Hematopoietic multipotent progenitor cell treated with erythropoietin and hydrocortisone succinate and interleukin-3 and kit ligand, for 4 days (in vitro differentiated cells): ENCODE measurements around the gene MAN1B1.
"Not testable (repeated sequence)": the region's sequence is repeated elsewhere in the genome, so short reads cannot be mapped to it uniquely, and the experiment has no call there.

Source experiments
- DNase-seq: peaks from one replicate; pipeline ENCODE4 v3.0.0-alpha.2; 2015

Gene MAN1B1

GRCh38 chr9:137112564-137113384, 26.0 kb downstream of the MAN1B1 start:
- no peak for DNase-seq

DNA sequence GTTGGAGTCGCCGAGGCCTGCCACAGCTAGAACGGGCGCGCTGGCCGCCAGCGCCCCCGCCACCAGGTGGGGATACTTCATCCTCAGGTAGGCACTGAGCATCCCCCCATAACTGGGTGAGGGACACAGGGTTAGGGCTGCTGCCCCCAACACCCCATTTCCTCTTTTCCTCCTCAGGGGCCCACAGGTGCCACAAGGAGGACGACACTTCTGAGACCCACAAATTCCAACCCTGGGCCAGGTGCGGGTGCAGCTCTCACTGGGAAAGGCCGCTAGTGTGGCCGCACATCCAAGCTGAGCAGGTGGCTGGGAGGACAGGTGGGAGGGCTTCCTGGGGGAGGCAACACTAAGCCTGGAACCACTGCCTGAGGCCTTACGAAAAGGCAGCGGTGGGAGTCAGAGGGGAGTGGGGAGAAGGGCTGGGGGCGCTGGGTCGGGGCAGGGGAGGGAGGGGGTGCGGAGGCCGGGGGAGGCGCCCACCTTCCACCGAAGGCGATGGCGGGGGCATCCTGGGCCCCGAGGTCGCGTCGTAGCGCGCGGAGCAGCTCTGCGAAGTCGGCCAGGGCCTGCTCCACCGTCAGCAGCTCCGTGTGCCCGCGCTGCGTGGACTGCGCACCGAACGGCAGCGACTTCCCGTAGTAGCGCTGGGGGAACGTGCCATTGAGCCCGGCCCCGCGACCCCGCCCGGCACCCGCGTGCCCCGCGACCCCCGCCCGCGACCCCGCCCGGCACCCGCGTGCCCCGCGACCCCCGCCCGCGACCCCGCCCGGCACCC, 26.8 kb downstream of the MAN1B1 start:
- DNase-seq = peak; percentile 69

DNA sequence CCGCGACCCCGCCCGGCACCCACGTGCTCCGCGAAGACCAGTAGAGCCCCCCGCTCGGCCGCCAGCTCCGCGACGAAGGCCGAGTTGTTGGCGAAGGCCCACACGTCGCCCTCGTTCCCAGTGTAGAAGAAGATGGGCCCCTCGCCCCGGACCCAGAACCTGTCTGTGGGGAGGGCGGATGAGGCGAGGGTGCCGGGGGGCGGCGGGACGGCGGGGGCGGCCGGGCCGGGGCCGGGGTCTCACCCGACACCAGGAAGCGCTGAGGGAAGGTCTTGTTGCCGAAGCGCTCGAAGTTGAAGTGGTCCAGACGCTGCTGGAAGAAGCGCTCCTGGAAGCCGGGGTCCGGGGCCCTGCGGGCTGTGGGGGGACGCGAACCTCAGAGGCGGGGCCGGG, 27.4 kb downstream of the MAN1B1 start:
- no peak for DNase-seq

DNA sequence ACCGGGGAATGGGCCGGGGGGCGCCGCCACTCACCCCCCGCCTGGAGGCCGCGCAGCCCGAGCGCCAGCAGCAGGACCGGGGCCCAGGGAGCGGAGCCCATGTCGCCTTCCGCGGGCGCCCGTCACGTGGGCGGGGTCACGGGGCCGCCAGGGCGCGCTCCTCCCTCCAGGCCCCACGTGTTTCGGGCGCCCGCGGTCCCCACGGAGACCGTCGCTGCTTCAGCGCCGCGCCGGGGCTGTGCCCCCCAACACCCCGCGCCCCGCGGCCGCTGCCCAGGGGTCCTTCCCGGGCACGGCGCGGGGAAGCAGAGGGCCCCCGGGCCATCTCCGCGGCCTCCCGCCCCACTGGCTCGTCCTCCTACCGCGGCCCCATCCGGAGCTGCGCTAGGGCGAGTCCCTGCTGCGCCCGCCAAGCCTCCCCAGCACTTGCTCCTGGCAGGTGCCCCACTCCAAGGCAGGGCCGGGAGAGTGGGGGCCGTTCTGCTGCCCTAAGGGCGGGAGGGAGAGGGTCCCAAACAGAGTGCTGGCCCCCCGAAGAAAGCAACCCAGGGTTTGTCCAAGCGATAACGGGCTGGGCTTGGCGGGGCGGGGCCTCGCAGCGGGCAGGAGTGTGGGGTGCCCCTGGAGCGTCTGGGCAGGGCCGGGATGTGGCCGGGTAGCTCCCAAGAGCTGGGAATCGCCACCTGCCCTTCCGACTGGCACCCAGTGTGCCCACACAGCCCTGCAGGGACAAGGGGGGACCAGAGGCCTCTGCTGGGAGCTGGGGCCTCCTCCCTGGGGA, 28.0 kb downstream of the MAN1B1 start, which contains the start of gene DPP7:
Gene DPP7 (minus strand): TSS at position 121 of the 781 bp plus-strand sequence. CDS start 20 bp downstream, at position 101.
- DNase-seq = peak; percentile 89

DNA sequence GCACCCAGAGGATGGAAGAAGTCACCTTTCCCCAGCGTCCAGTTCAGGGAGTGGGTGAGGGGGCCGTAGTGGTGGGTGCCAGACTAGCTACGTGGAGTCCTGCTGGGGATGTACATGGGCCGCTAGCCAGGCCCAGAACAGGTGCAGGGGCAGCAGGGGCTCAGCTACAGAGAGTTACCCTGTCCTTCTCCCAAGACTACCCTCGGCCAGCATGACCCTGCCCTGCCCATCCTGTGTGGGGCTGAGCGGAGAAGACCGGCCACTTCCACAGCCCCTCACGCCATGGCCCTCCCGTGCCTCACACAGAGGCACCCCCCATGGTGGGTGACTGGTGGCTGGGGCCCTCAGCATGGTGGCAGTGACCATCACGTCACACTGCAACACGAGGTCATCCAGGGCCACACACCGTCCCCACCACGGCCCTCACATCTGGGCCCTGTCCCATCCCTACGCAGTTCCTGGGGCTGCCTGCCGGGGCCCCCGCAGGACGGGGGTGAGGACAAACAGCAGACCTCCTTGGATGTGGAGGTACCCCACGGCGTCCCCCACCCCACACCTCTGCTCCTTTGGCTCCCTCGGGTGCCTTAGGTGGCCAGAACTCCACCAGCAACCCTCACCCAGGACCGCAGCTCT, 28.7 kb downstream of the MAN1B1 start:
- no peak for DNase-seq

DNA sequence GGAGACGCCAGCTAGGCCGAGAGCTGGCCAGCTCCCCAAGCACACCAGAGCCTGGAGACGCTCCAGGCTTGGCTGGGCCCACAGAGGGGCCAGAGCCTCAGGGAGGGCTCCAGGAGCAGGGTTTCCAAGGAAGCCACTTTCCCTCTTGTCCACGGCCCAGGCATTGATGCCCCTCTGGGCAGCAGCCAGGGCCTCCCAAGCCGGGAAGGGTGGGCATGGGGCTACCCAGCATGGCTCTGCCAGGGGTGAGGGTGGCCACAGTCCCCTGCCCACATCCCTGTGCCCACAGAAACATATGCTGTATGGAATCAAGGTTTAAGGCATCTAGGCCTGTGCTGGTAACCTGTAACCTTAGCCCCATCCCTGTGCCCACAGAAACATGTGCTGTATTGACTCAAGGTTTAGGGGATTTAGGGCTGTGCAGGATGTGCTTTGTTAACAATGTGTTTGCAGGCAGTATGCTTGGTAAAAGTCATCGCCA, 29.3 kb downstream of the MAN1B1 start:
- no peak for DNase-seq

DNA sequence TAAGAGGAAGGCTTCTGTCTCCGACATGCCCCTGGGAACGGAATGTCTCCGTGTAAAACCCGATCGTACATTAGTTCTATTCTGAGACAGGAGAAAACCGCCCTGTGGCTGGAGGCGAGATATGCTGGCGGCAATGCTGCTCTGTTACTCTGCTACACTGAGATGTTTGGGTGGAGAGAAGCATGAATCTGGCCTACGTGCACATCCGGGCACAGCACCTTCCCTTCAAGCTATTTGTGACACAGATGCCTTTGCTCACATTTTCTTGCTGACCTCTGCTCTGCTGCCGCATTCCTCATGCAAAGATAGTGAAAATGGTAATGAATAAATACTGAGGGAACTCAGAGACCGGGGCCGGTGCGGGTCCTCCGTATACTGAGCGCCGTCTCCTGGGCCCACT, 29.9 kb downstream of the MAN1B1 start:
- no peak for DNase-seq

GRCh38 chr9:137117269-137117731, 30.5 kb downstream of the MAN1B1 start:
- no peak for DNase-seq

DNA sequence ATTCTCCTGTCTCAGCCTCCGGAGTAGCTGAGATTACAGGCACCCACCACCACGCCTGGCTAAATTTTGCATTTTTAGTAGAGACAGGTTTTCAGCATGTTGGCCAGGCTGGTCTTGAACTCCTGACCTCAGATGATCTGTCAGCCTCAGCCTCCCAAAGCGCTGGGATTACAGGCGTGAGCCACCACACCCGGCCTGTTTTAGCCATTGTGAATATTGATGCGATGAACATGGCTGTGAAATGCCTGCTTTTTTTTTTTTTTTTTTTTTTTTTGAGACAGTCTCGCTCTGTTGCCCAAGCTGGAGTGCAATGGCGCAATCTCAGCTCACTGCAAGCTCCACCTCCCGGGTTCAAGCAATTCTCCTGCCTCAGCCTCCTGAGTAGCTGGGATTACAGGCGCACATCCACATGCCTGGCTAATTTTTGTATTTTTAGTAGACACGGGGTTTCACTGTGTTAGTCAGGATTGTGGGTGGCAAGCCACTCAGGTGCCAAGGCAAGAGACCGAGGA, 31.4 kb downstream of the MAN1B1 start:
- DNase-seq = not testable (repeated sequence)

GRCh38 chr9:137121927-137122795, 35.4 kb downstream of the MAN1B1 start:
- not testable (repeated sequence) for DNase-seq

DNA sequence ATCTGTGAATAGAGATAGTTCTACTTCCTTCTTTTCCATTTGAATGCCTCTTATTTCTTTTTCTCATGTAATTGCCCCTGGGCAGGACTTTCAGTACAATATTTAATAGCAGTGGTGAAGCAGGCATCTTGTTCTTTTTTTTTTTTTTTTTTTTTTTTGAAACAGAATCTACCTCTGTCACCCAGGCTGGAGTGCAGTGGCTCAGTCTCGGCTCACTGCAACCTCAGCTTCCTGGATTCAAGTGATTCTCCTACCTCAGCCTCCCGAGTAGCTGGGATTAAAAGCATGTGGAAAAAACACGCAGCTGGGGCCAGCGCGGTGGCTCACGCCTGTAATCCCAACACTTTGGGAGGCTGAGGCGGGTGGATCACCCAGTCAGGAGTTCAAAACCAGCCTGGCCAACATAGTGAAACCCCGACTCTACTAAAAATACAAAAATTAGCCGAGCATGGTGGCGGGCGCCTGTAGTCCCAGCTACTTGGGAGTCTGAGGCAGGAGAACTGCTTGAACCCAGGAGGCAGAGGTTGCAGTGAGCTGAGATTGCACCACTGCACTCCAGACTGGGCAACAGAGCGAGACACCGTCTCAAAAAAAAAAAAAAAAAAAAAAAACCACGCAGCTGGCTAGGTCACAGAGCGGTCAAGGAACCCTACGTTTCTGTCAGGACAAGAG, 36.1 kb downstream of the MAN1B1 start:
- not testable (repeated sequence) for DNase-seq

DNA sequence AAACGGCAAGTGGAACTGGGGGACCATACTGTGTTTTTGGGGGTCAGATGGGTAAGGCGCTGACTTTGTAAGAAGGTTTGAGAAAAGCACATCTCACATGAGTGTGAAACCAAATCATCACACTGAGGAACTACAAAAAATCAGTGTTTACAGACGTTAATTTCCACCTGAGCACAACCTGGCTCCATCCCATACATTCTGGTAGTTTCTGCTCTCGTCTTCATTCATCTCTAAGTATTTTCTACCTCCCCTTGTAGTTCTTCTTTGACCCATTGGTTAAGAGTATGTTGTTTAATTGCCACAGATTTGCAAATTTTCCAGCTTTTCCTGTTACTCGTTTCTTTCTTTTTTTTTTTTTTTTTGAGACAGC, 36.7 kb downstream of the MAN1B1 start:
- no peak for DNase-seq

DNA sequence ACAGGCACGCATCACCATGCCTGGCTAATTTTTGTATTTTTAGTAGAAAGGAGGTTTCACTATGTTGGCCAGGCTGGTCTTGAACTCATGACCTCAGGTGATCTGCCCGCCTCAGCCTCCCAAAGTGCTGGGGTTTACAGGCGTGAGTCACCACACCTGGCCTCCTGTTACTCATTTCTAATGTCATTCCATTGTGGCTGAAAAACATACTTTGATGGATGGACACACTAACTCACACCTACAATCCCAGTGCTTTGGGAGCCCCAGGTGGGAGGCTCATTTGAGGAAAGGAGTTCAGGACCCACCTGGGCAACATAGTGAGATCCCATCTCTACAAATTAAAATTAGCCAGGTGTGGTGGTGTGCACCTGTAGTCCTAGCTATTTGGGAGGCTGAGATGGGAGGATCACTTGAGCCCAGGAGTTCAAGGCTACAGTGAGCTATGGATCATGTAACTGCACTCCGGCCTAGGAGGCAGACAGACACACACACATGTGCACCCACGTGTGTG, 37.2 kb downstream of the MAN1B1 start:
- DNase-seq = not testable (repeated sequence)

DNA sequence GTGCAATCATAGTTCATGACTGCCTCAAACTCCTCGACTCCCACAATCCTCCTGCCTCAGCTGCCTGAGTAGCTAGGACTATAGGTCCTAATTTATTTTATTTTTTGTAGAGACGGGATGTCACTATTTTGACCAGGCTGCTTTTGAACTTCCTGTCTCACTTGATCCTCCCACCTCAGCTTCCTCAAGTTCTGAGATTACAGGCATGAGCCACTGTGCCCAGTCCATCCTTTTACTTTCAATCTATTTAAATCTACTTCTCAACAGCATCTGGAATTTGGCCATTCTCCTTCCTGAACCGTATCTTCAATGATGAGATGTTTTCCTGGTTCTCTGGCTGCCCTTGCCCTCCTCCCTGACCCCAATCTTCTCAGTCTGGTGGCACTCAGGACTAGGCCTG, 40.0 kb downstream of the MAN1B1 start:
- peak; percentile 40 for DNase-seq

GRCh38 chr9:137127301-137128157, 40.7 kb downstream of the MAN1B1 start:
- peak; percentile 92 for DNase-seq

GRCh38 chr9:137128158-137128861, 41.5 kb downstream of the MAN1B1 start:
- DNase-seq = peak; percentile 42

DNA sequence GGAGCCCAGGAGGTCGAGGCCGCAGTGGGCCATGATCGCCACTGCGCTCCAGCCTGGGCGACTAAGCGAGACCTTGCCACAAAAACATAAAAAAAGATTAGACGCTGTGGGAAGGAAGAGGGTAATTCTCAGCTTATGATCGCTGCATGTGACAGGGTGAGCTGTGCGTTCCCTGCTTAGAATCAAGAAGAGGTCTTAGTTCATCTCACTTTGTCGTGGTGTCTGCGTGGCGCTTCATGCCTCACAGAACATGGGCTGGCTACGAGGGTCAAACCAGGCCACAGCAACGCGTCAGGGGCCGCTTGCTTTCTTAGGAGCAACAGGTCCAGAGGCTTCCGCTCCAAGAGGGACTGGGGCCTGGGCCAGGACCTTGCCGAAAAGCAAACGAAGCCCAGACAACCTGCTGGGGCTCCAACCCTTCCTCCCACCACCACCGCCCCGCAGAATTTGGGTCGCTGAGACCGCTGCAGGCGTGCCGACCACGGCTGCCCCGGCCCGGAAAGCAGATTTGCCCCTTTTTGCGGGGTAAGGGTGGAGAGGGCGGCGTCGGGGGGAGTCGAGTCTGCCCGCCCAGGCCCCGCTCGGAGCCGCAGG, 42.2 kb downstream of the MAN1B1 start:
- DNase-seq = peak; percentile 41

GRCh38 chr9:137129456-137130175, 42.8 kb downstream of the MAN1B1 start:
- DNase-seq = peak; percentile 96
